Cardiac muscle cell (in vitro differentiated cells and primary cell): ENCODE results near the gene BTNL9. TPM values are rescaled to one million over a fixed set of nuclear protein-coding genes. Genes with fewer than 3 reads are reported as not detected.

Experiments used
- DNase-seq, 2 donors: peaks; one replicate each; pipeline versions ENCODE4 v3.0.0 to v3.0.0-alpha.2; 2010 to 2017; ENCODE audit warnings: low read depth in 1 of 2, low spot score in 1 of 2
- H3K27ac ChIP-seq: fragments of 200-600 bp; sonication (generic); 2 replicates; pipeline ENCODE4 v1.5.1; 2016
- H3K27me3 ChIP-seq: fragments of 200-600 bp; sonication (generic); 2 replicates; pipeline ENCODE4 v1.6.0; 2016; ENCODE audit warnings: control low read depth
- H3K36me3 ChIP-seq: fragments of 200-600 bp; sonication (generic); 2 replicates; pipeline ENCODE4 v1.5.1; 2016; ENCODE audit warnings: control low read depth
- H3K4me1 ChIP-seq: fragments of 200-600 bp; sonication (generic); 2 replicates; pipeline ENCODE4 v1.8.1; 2017; ENCODE audit warnings: low read depth, mild to moderate bottlenecking, mixed run types
- H3K4me3 ChIP-seq: fragments of 200-600 bp; sonication (generic); 2 replicates; pipeline ENCODE4 v1.5.1; 2016; ENCODE audit warnings: mild to moderate bottlenecking
- H3K9me3 ChIP-seq: fragments of 200-600 bp; sonication (generic); 2 replicates; pipeline ENCODE4 v1.5.1; 2017; ENCODE audit warnings: low read depth, mild to moderate bottlenecking, control low read depth
- polyA plus RNA-seq: library from polyadenylated mRNA; unstranded; fragments of >200 nt; fragmentation: Nextera tagmentation; extraction: Ambion mirVana; gene quantifications from 2 replicates; pipeline ENCODE4 v1.2.1, GENCODE V29; 2016
- total RNA-seq: library from RNA; depleted of rRNA; stranded (reverse); fragments of >200 nt; gene quantifications from 2 replicates; pipeline ENCODE4 v1.2.3, GENCODE V29; 2016
- TF ChIP-seq, protein P1 (sequence below): IDR thresholded peaks from 2 replicates; pipeline ENCODE4 v1.5.1; 2012; ENCODE audit warnings: low read depth, mild to moderate bottlenecking, low read length

Gene BTNL9
- total and polyA plus RNA-seq, 2 experiments from 2014 or later, result not detected

DNA sequence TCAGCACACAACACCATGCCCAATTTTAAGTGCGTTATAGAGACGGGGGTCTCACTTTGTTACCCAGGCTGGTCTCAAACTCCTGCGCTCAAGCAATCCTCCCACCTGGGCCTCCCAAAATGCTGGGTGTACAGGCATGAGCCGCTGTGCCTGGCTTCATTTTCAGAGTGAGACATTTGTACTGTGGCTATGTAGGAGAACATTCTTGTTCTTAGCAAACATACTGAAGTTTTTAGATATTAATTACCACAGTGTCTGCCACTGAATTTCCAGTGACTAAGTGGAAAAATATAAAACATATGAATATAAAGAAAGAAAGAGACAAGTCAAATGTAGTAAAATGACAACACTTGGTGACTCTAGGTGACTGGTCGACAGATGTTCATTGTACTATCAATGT lies 20.9 kb downstream of the BTNL9 start:
- H3K27ac ChIP-seq, result no peak overlapping the region
- no peak overlapping the region for H3K4me3 ChIP-seq
- DNase-seq, result no peak
- H3K27me3 ChIP-seq, result peaks cover 43% of the 10 kb centered on the region
- no peaks in the 10 kb centered on the region for H3K9me3 ChIP-seq
- H3K36me3 ChIP-seq, result no peaks in the 10 kb centered on the region
- H3K4me1 ChIP-seq, result no peaks in the 10 kb centered on the region
- TF ChIP-seq, protein P1, sequence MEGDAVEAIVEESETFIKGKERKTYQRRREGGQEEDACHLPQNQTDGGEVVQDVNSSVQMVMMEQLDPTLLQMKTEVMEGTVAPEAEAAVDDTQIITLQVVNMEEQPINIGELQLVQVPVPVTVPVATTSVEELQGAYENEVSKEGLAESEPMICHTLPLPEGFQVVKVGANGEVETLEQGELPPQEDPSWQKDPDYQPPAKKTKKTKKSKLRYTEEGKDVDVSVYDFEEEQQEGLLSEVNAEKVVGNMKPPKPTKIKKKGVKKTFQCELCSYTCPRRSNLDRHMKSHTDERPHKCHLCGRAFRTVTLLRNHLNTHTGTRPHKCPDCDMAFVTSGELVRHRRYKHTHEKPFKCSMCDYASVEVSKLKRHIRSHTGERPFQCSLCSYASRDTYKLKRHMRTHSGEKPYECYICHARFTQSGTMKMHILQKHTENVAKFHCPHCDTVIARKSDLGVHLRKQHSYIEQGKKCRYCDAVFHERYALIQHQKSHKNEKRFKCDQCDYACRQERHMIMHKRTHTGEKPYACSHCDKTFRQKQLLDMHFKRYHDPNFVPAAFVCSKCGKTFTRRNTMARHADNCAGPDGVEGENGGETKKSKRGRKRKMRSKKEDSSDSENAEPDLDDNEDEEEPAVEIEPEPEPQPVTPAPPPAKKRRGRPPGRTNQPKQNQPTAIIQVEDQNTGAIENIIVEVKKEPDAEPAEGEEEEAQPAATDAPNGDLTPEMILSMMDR, result no peak

DNA sequence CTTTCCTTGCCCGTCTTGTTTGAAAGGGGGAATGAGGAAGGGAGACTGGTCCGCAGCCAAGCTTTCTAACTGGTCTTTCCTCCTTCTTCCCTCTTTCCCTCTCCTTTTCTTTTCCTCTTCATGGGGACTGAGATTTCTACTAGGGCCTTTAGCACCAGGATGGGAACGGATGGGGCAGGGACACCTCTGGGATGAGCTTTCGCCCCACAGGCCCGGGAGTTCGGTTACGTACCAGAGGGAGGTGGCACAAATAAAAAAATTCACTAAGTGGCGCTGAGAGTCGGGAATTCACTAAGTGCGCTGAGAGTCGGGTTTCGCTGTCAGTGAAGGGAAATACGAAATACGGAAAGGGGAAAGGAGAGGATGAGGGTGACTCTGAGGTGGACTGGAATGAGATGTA lies 21.6 kb downstream of the BTNL9 start:
- Histone ChIP-seq H3K9me3 (no peaks in the 10 kb centered on the region), H3K36me3 (no peaks in the 10 kb centered on the region), H3K4me3 (no peak overlapping the region), H3K27me3 (peaks cover 36% of the 10 kb centered on the region), H3K27ac (no peak overlapping the region), H3K4me1 (no peaks in the 10 kb centered on the region)
- TF ChIP-seq, protein P1, result no peak
- no peak for DNase-seq

- peaks cover 32% of the 10 kb centered on the region for H3K27me3 ChIP-seq
- no peak for DNase-seq
- H3K4me3 ChIP-seq, result no peak overlapping the region
- H3K9me3 ChIP-seq, result no peaks in the 10 kb centered on the region
- no peaks in the 10 kb centered on the region for H3K36me3 ChIP-seq
- no peak overlapping the region for H3K27ac ChIP-seq
- H3K4me1 ChIP-seq, result no peaks in the 10 kb centered on the region
- TF ChIP-seq, protein P1, result no peak
These were observed 22.6 kb downstream of the BTNL9 start for GRCh38 chr5:181062631-181063030.

- TF ChIP-seq, protein P1, result no peak
These were observed 23.4 kb downstream of the BTNL9 start for GRCh38 chr5:181063514-181063913.

GRCh38 chr5:181064987-181065386 lies 24.9 kb downstream of the BTNL9 start:
- Histone ChIP-seq H3K36me3 (no peaks in the 10 kb centered on the region), H3K9me3 (no peaks in the 10 kb centered on the region), H3K4me1 (no peaks in the 10 kb centered on the region), H3K27me3 (peaks cover 11% of the 10 kb centered on the region), H3K27ac (no peak overlapping the region), H3K4me3 (no peak overlapping the region)
- DNase-seq, result no peak
- TF ChIP-seq, protein P1, result no peak

More at GRCh38 chr5:181063514-181063913, 23.4 kb downstream of the BTNL9 start:
- H3K4me1 ChIP-seq, result no peaks in the 10 kb centered on the region
- H3K9me3 ChIP-seq, result no peaks in the 10 kb centered on the region
- H3K27ac ChIP-seq, result no peak overlapping the region
- H3K36me3 ChIP-seq, result no peaks in the 10 kb centered on the region
- no peak overlapping the region for H3K4me3 ChIP-seq
- H3K27me3 ChIP-seq, result peaks cover 23% of the 10 kb centered on the region
- no peak for DNase-seq
